HepG2 (cell line): ENCODE measurements around the gene CACNB4.

Source experiments
- ETV6 ChIP-seq: sonication (generic); formaldehyde crosslinking; conservative IDR thresholded peaks from 2 replicates; pipeline ENCODE4 v1.4.0; 2020; ENCODE audit warnings: missing genetic modification reagents
- MEIS2 ChIP-seq: sonication (generic); formaldehyde crosslinking; IDR thresholded peaks from 2 replicates; pipeline ENCODE4 v1.9.0; 2021; ENCODE audit warnings: mild to moderate bottlenecking, missing genetic modification reagents

GRCh38 chr2:151819920-151820319 is 278.9 kb downstream of the CACNB4 start:
- TF ChIP-seq ETV6 (CRISPR knock-in tag) (no peak), MEIS2 (no peak)
